ENCODE measurements around the gene PPP2CA. TPM values are rescaled to one million over a fixed set of nuclear protein-coding genes. Genes with fewer than 3 reads are reported as not detected.

PPP2CA gene
- total RNA-seq, 1 experiment from 2014 or later, result 178 TPM

DNA sequence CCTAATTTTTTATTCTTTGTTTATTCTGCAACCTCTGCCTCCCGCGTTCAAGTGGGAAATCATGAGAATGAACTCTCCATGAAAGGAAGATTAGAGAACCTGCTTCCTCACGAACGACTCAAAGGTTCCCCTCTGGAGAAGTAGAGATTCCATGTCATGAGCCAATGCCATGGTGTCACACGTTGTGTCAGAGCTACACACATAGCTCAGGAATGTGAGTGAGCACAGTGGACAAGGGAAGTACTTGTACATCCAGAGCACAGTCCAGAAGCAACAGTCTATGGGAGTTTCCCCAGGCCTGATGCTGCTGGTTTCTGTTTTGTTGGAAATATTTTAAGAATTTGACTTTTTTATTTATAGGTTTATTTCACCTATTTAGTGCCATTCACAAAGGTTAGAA lies 26.8 kb upstream of the PPP2CA start:
- DNase-seq (ENCODE audit: low spot score) (no peak), ATAC-seq (no peak)
- no peak overlapping the region for H3K27ac Mint-ChIP-seq
- H3K9me3 Mint-ChIP-seq, result no peaks in the 10 kb centered on the region
- POLR2A ChIA-PET, result no interaction called here
- no peaks in the 10 kb centered on the region for H3K36me3 Mint-ChIP-seq
- H3K4me1 Mint-ChIP-seq, result peaks cover 4% of the 10 kb centered on the region
- no peak overlapping the region for H3K4me3 Mint-ChIP-seq
- H3K27me3 Mint-ChIP-seq (ENCODE audit: low read depth), result peaks cover 8% of the 10 kb centered on the region
- TF ChIP-seq, protein P1, sequence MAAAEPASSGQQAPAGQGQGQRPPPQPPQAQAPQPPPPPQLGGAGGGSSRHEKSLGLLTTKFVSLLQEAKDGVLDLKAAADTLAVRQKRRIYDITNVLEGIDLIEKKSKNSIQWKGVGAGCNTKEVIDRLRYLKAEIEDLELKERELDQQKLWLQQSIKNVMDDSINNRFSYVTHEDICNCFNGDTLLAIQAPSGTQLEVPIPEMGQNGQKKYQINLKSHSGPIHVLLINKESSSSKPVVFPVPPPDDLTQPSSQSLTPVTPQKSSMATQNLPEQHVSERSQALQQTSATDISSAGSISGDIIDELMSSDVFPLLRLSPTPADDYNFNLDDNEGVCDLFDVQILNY (CRISPR knock-in tag; IDR thresholded peaks at IDR 0.05), result no peak
- TF ChIP-seq GRHL2 (CRISPR knock-in tag; IDR thresholded peaks at IDR 0.05; ENCODE audit: insufficient replicate concordance, severe bottlenecking), result no peak
- TF ChIP-seq OVOL2 (CRISPR knock-in tag; IDR thresholded peaks at IDR 0.05; ENCODE audit: borderline replicate concordance), result no peak
- no peak for TF ChIP-seq ESRRA (CRISPR knock-in tag; IDR thresholded peaks at IDR 0.05; ENCODE audit: borderline replicate concordance)
- no peak for TF ChIP-seq NR3C1 (CRISPR knock-in tag; conservative IDR thresholded peaks at IDR 0.05; ENCODE audit: low read depth)
- CTCF ChIA-PET, result no interaction called here

DNA sequence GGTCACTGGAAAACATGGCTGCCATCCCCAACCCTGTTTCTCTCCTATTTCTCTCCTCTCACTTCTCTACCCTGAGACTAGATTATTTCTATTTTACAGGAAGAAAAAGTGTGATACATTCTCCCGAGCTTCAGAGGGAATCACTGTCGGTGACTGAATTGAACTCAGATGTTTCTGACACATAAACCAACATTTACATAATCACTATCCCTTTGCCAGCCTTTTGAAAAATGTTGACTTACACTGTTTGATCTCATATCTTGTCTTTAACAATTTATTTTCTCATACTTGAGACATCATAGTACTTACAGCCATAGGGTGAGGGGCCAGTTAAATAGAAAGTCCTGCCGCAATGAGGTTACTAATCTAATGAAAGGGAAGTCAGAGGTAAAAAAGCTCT lies 25.1 kb upstream of the PPP2CA start:
- no peak for ATAC-seq
- ChIA-PET CTCF (interaction anchor here (0.8 kb wide), 1 partner anchor 39 kb away, joined by 3 read pairs; no protein-coding TSS in a partner anchor), POLR2A (interaction anchor here (0.9 kb wide), 1 partner anchor 26 kb away, joined by 4 read pairs; no protein-coding TSS in a partner anchor)
- no peaks in the 10 kb centered on the region for H3K9me3 Mint-ChIP-seq
- TF ChIP-seq, protein P2, sequence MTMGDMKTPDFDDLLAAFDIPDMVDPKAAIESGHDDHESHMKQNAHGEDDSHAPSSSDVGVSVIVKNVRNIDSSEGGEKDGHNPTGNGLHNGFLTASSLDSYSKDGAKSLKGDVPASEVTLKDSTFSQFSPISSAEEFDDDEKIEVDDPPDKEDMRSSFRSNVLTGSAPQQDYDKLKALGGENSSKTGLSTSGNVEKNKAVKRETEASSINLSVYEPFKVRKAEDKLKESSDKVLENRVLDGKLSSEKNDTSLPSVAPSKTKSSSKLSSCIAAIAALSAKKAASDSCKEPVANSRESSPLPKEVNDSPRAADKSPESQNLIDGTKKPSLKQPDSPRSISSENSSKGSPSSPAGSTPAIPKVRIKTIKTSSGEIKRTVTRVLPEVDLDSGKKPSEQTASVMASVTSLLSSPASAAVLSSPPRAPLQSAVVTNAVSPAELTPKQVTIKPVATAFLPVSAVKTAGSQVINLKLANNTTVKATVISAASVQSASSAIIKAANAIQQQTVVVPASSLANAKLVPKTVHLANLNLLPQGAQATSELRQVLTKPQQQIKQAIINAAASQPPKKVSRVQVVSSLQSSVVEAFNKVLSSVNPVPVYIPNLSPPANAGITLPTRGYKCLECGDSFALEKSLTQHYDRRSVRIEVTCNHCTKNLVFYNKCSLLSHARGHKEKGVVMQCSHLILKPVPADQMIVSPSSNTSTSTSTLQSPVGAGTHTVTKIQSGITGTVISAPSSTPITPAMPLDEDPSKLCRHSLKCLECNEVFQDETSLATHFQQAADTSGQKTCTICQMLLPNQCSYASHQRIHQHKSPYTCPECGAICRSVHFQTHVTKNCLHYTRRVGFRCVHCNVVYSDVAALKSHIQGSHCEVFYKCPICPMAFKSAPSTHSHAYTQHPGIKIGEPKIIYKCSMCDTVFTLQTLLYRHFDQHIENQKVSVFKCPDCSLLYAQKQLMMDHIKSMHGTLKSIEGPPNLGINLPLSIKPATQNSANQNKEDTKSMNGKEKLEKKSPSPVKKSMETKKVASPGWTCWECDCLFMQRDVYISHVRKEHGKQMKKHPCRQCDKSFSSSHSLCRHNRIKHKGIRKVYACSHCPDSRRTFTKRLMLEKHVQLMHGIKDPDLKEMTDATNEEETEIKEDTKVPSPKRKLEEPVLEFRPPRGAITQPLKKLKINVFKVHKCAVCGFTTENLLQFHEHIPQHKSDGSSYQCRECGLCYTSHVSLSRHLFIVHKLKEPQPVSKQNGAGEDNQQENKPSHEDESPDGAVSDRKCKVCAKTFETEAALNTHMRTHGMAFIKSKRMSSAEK (CRISPR knock-in tag; IDR thresholded peaks at IDR 0.05; ENCODE audit: borderline replicate concordance), result no peak
- TF ChIP-seq ETV6 (CRISPR knock-in tag; IDR thresholded peaks at IDR 0.05) (no peak), FOXP1 (CRISPR knock-in tag; IDR thresholded peaks at IDR 0.05; ENCODE audit: borderline replicate concordance) (no peak), GABPB1 (CRISPR knock-in tag; IDR thresholded peaks at IDR 0.05) (no peak), JUN (CRISPR knock-in tag; IDR thresholded peaks at IDR 0.05) (no peak), ZNF138 (CRISPR knock-in tag; conservative IDR thresholded peaks at IDR 0.05) (no peak), CBFB (CRISPR knock-in tag; IDR thresholded peaks at IDR 0.05; ENCODE audit: low read depth) (no peak), PRRX2 (CRISPR knock-in tag; IDR thresholded peaks at IDR 0.05) (no peak)
- TF ChIP-seq, protein P3, sequence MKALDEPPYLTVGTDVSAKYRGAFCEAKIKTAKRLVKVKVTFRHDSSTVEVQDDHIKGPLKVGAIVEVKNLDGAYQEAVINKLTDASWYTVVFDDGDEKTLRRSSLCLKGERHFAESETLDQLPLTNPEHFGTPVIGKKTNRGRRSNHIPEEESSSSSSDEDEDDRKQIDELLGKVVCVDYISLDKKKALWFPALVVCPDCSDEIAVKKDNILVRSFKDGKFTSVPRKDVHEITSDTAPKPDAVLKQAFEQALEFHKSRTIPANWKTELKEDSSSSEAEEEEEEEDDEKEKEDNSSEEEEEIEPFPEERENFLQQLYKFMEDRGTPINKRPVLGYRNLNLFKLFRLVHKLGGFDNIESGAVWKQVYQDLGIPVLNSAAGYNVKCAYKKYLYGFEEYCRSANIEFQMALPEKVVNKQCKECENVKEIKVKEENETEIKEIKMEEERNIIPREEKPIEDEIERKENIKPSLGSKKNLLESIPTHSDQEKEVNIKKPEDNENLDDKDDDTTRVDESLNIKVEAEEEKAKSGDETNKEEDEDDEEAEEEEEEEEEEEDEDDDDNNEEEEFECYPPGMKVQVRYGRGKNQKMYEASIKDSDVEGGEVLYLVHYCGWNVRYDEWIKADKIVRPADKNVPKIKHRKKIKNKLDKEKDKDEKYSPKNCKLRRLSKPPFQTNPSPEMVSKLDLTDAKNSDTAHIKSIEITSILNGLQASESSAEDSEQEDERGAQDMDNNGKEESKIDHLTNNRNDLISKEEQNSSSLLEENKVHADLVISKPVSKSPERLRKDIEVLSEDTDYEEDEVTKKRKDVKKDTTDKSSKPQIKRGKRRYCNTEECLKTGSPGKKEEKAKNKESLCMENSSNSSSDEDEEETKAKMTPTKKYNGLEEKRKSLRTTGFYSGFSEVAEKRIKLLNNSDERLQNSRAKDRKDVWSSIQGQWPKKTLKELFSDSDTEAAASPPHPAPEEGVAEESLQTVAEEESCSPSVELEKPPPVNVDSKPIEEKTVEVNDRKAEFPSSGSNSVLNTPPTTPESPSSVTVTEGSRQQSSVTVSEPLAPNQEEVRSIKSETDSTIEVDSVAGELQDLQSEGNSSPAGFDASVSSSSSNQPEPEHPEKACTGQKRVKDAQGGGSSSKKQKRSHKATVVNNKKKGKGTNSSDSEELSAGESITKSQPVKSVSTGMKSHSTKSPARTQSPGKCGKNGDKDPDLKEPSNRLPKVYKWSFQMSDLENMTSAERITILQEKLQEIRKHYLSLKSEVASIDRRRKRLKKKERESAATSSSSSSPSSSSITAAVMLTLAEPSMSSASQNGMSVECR (CRISPR knock-in tag; IDR thresholded peaks at IDR 0.05; ENCODE audit: borderline replicate concordance), result no peak
- TF ChIP-seq, protein P4, sequence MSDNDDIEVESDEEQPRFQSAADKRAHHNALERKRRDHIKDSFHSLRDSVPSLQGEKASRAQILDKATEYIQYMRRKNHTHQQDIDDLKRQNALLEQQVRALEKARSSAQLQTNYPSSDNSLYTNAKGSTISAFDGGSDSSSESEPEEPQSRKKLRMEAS (CRISPR knock-in tag; IDR thresholded peaks at IDR 0.05), result no peak
- no peak for DNase-seq (ENCODE audit: low spot score)
- no peak overlapping the region for H3K4me3 Mint-ChIP-seq
- H3K27ac Mint-ChIP-seq, result no peak overlapping the region
- no peaks in the 10 kb centered on the region for H3K36me3 Mint-ChIP-seq
- H3K4me1 Mint-ChIP-seq, result peaks cover 16% of the 10 kb centered on the region
- peaks cover 5% of the 10 kb centered on the region for H3K27me3 Mint-ChIP-seq (ENCODE audit: low read depth)

All from WTC11 (cell line).